H1 (cell line): ENCODE results near the gene ARHGAP35. TPM values are rescaled to one million over a fixed set of nuclear protein-coding genes. Genes with fewer than 3 reads are reported as not detected.

ENCODE experiments used
- CTCF ChIA-PET: fragments of 300-600 bp; sonication (Branson Sonifier 250); formaldehyde crosslinking; loops from one replicate; lab custom pipeline; 2021; ENCODE audit not compliant: partially characterized antibody; lab: Charles Lee
- POLR2A ChIA-PET: fragments of 300-600 bp; sonication (Branson Sonifier 250); formaldehyde crosslinking; loops from one replicate; lab custom pipeline; 2021; ENCODE audit warnings: inconsistent platforms; ENCODE audit not compliant: partially characterized antibody; lab: Charles Lee
- DNase-seq, 2 experiments: peaks; one replicate each; pipeline versions ENCODE4 v3.0.0 to v3.0.0-alpha.2; 2010 to 2022; ENCODE audit warnings: low spot score in 2 of 2, low read depth in 1 of 2, mixed read lengths in 1 of 2
- FAIRE-seq: peaks from 2 replicates; lab custom pipeline; 2011; peaks lifted over from hg19 to GRCh38; lab: Jason Lieb, UNC
- H2AFZ ChIP-seq: 2 replicates; pipeline ENCODE4 v1.8.1; 2012; ENCODE audit warnings: low read length, inconsistent platforms
- H2AK5ac ChIP-seq: 2 replicates; pipeline ENCODE4 v1.6.1; 2013; ENCODE audit warnings: low read depth, low read length
- H2BK120ac ChIP-seq: replicated peaks from 2 replicates; pipeline ENCODE3; 2013; ENCODE audit warnings: low read depth, low read length, inconsistent platforms
- H2BK12ac ChIP-seq: 2 replicates; pipeline ENCODE4 v1.6.1; 2013; ENCODE audit warnings: low read depth, low read length
- H2BK15ac ChIP-seq: 2 replicates; pipeline ENCODE4 v1.6.1; 2013; ENCODE audit warnings: low read length
- H2BK20ac ChIP-seq: 2 replicates; pipeline ENCODE4 v1.6.1; 2013; ENCODE audit warnings: low read length
- H2BK5ac ChIP-seq: 2 replicates; pipeline ENCODE4 v1.6.1; 2013; ENCODE audit warnings: low read depth, low read length
- H3K14ac ChIP-seq: 2 replicates; pipeline ENCODE4 v1.6.1; 2013; ENCODE audit warnings: inconsistent platforms; ENCODE audit not compliant: insufficient read length
- H3K18ac ChIP-seq: 2 replicates; pipeline ENCODE4 v1.6.1; 2013; ENCODE audit warnings: low read length; ENCODE audit errors: extremely low read depth
- H3K23ac ChIP-seq: 2 replicates; pipeline ENCODE4 v1.6.1; 2013; ENCODE audit warnings: inconsistent platforms; ENCODE audit not compliant: insufficient read length
- H3K23me2 ChIP-seq: 2 replicates; pipeline ENCODE4 v1.6.1; 2013; ENCODE audit warnings: low read depth, low read length
- H3K27ac ChIP-seq: 2 replicates; pipeline ENCODE4 v1.6.1; 2011; ENCODE audit warnings: low read depth, low read length, inconsistent platforms
- H3K27me3 ChIP-seq, 4 experiments: replicated peaks in 1 of 4; 1 replicate in 1 of 4; 2 replicates in 3 of 4; pipeline versions ENCODE4 v1.6.1 to v1.8.1; 2011 to 2013; ENCODE audit warnings: low read length in 3 of 4, mild to moderate bottlenecking in 3 of 4, inconsistent platforms in 2 of 4, mixed read lengths in 2 of 4, moderate library complexity in 1 of 4; ENCODE audit not compliant: control insufficient read depth in 3 of 4, insufficient read depth in 3 of 4; ENCODE audit errors: extremely low read depth in 1 of 4
- H3K36me3 ChIP-seq, 4 experiments: 2 replicates each; pipeline versions ENCODE4 v1.6.1 to v1.8.1; 2011 to 2013; ENCODE audit warnings: mild to moderate bottlenecking in 4 of 4, low read length in 3 of 4, moderate library complexity in 2 of 4, control low read depth in 1 of 4, inconsistent platforms in 1 of 4; ENCODE audit not compliant: insufficient read depth in 4 of 4, control insufficient read depth in 2 of 4
- H3K4ac ChIP-seq: replicated peaks from 2 replicates; pipeline ENCODE3; 2013; ENCODE audit warnings: low read length, low read depth, mixed read lengths, inconsistent platforms; ENCODE audit not compliant: insufficient read length
- H3K4me1 ChIP-seq, 4 experiments: replicated peaks in 1 of 4; 1 replicate in 1 of 4; 2 replicates in 3 of 4; pipeline versions ENCODE4 v1.6.1 to v1.8.1; 2011 to 2013; ENCODE audit warnings: low read length in 3 of 4, inconsistent platforms in 2 of 4, mixed read lengths in 1 of 4; ENCODE audit not compliant: insufficient read depth in 4 of 4, control insufficient read depth in 3 of 4
- H3K4me2 ChIP-seq, 2 experiments: 2 replicates each; pipeline versions ENCODE4 v1.6.1 to v1.8.1; 2011 to 2013; ENCODE audit warnings: low read depth in 2 of 2, low read length in 2 of 2, control low read depth in 1 of 2, inconsistent platforms in 1 of 2, mild to moderate bottlenecking in 1 of 2; ENCODE audit not compliant: insufficient read depth in 1 of 2
- H3K4me3 ChIP-seq, 4 experiments: fragments of 200-600, 300-600 bp in 1 of 4; sonication (generic), shearing (Covaris generic), sonication (Bioruptor Twin) in 1 of 4; 2 replicates each; pipeline versions ENCODE4 v1.5.1 to v1.8.1; 2011 to 2016; ENCODE audit warnings: low read length in 4 of 4, low read depth in 3 of 4, control low read depth in 2 of 4, inconsistent platforms in 2 of 4, mild to moderate bottlenecking in 2 of 4, mixed read lengths in 1 of 4, moderate library complexity in 1 of 4; ENCODE audit not compliant: insufficient read depth in 2 of 4; ENCODE audit errors: extremely low read depth in 1 of 4
- H3K56ac ChIP-seq: replicated peaks from 2 replicates; pipeline ENCODE3; 2013; ENCODE audit warnings: low read depth, mild to moderate bottlenecking, mixed read lengths, low read length, inconsistent platforms; ENCODE audit not compliant: insufficient read length
- H3K79me1 ChIP-seq: 2 replicates; pipeline ENCODE4 v1.6.1; 2013; ENCODE audit warnings: low read depth, low read length, control low read depth
- H3K79me2 ChIP-seq, 2 experiments: 2 replicates each; pipeline versions ENCODE4 v1.6.1 to v1.8.1; 2012 to 2013; ENCODE audit warnings: low read length in 2 of 2, mild to moderate bottlenecking in 2 of 2, inconsistent platforms in 1 of 2; ENCODE audit not compliant: insufficient read depth in 2 of 2, control insufficient read depth in 1 of 2
- H3K9ac ChIP-seq, 4 experiments: replicated peaks in 1 of 4; 1 replicate in 1 of 4; 2 replicates in 3 of 4; pipeline versions ENCODE4 v1.6.1 to v1.8.1; 2011 to 2013; ENCODE audit warnings: low read depth in 3 of 4, low read length in 3 of 4, control low read depth in 2 of 4, mild to moderate bottlenecking in 2 of 4, moderate library complexity in 2 of 4, inconsistent platforms in 1 of 4; ENCODE audit errors: extremely low read depth in 1 of 4
- H3K9me3 ChIP-seq, 2 experiments: 2 replicates each; pipeline versions ENCODE4 v1.6.1 to v1.8.1; 2012 to 2013; ENCODE audit warnings: mild to moderate bottlenecking in 2 of 2, moderate library complexity in 2 of 2, control low read depth in 1 of 2, inconsistent platforms in 1 of 2, low read depth in 1 of 2, low read length in 1 of 2, mixed read lengths in 1 of 2; ENCODE audit not compliant: insufficient read depth in 2 of 2
- H4K20me1 ChIP-seq, 2 experiments: replicated peaks in 1 of 2; 2 replicates each; pipeline versions ENCODE3 to v1.8.1; 2011 to 2013; ENCODE audit warnings: inconsistent platforms in 2 of 2, low read length in 2 of 2, mild to moderate bottlenecking in 1 of 2; ENCODE audit not compliant: insufficient read depth in 2 of 2, control insufficient read depth in 1 of 2
- H4K5ac ChIP-seq: 2 replicates; pipeline ENCODE4 v1.6.1; 2013; ENCODE audit warnings: low read length, low read depth, mixed read lengths, inconsistent platforms; ENCODE audit not compliant: insufficient read length
- H4K8ac ChIP-seq: 2 replicates; pipeline ENCODE4 v1.8.0; 2013; ENCODE audit warnings: mild to moderate bottlenecking, moderate library complexity, low read length, inconsistent platforms; ENCODE audit not compliant: insufficient read depth; ENCODE audit errors: extremely low read depth
- H4K91ac ChIP-seq: replicated peaks from 2 replicates; pipeline ENCODE3; 2013; ENCODE audit warnings: low read length, mixed read lengths, inconsistent platforms; ENCODE audit not compliant: insufficient read length
- CBX8 ChIP-seq: fragments of 300-800, 300-1000 bp; sonication (generic); IDR thresholded peaks from 2 replicates; pipeline ENCODE4 v1.7.1; 2016; ENCODE audit warnings: low read depth, low read length, borderline replicate concordance
- EP300 ChIP-seq, 2 experiments: IDR thresholded peaks; 1 replicate in 1 of 2; 2 replicates in 1 of 2; pipeline ENCODE4 v1.6.1; 2011 to 2012; ENCODE audit warnings: low read depth in 2 of 2, low read length in 2 of 2, mild to moderate bottlenecking in 2 of 2, borderline replicate concordance in 1 of 2, inconsistent platforms in 1 of 2, moderate library complexity in 1 of 2
- GABPA ChIP-seq: IDR thresholded peaks from 2 replicates; pipeline ENCODE4 v1.6.1; 2011; ENCODE audit warnings: mild to moderate bottlenecking, low read length, moderate library complexity, borderline replicate concordance; ENCODE audit not compliant: insufficient read depth
- PHF8 ChIP-seq: fragments of 200-600 bp; sonication (generic); conservative IDR thresholded peaks from 2 replicates; pipeline ENCODE4 v1.7.1; 2012; ENCODE audit warnings: low read depth, mild to moderate bottlenecking, inconsistent platforms, low read length, moderate library complexity
- POU5F1 ChIP-seq: IDR thresholded peaks from 2 replicates; pipeline ENCODE4 v1.6.1; 2011; ENCODE audit warnings: low read depth, mild to moderate bottlenecking, low read length, moderate library complexity
- RAD21 ChIP-seq, 2 experiments: IDR thresholded peaks in 1 of 2; conservative IDR thresholded peaks in 1 of 2; 2 replicates each; pipeline ENCODE4 v1.6.1; 2011; ENCODE audit warnings: low read depth in 2 of 2, low read length in 2 of 2, improper control_type of control experiment in 1 of 2, inconsistent platforms in 1 of 2, mild to moderate bottlenecking in 1 of 2, moderate library complexity in 1 of 2
- RXRA ChIP-seq: IDR thresholded peaks from 2 replicates; pipeline ENCODE4 v1.6.1; 2011; ENCODE audit warnings: low read depth, mild to moderate bottlenecking, low read length, moderate library complexity; ENCODE audit not compliant: insufficient read depth
- TAF7 ChIP-seq: optimal IDR thresholded peaks from 2 replicates; pipeline ENCODE3; 2011; ENCODE audit warnings: low read depth, mild to moderate bottlenecking, inconsistent platforms, low read length, moderate library complexity, borderline replicate concordance
- whole genome bisulfite sequencing, 2 experiments: shearing (Covaris generic) in 1 of 2; methylation state at CpG; one replicate each; pipeline versions ENCODE4 v1.1.6 to v1.1.7; 2013 to 2015; ENCODE audit warnings: low lambda C conversion rate in 2 of 2, mixed read lengths in 2 of 2, inconsistent platforms in 1 of 2, low coverage in 1 of 2, missing lambda C conversion rate in 1 of 2; ENCODE audit not compliant: insufficient replicate concordance in 2 of 2, insufficient coverage in 1 of 2, insufficient read length in 1 of 2; ENCODE audit errors: extremely low coverage in 1 of 2, missing lambda C conversion rate in 1 of 2; 5-methylcytosine and 5-hydroxymethylcytosine counted together
- polyA plus RNA-seq, 7 experiments: library from polyadenylated mRNA; depleted of rRNA in 3 of 7; stranded (reverse) in 5 of 7; unstranded in 2 of 7; fragments of >200 nt in 5 of 7; fragments of 200-250 nt in 2 of 7; gene quantifications; 1 replicate in 5 of 7; 2 replicates in 1 of 7; 4 replicates in 1 of 7; pipeline versions ENCODE4 v1.2.1 to v1.2.3, GENCODE V29; 2011 to 2013; ENCODE audit warnings: missing spikeins in 2 of 7, mixed read lengths in 2 of 7
- total RNA-seq: library from RNA; stranded (reverse); fragmentation: NEBNext Ultra II Directional; extraction: Animal tissue kit (Norgen Biotek cat#: 25700); gene quantifications from 2 replicates; pipeline ENCODE4 v1.2.1, GENCODE V29; 2021
- TF ChIP-seq, protein P1 (sequence below), 3 experiments: IDR thresholded peaks; 1 replicate in 2 of 3; 2 replicates in 1 of 3; pipeline versions ENCODE4 v1.5.1 to v1.6.1; 2011; ENCODE audit warnings: low read length in 3 of 3, mild to moderate bottlenecking in 3 of 3, inconsistent platforms in 2 of 3, low read depth in 1 of 3, moderate library complexity in 1 of 3; ENCODE audit not compliant: insufficient read depth in 1 of 3; ENCODE audit errors: control extremely low read depth in 1 of 3

The ARHGAP35 gene
- total and polyA plus RNA-seq, 2 of the 8 experiments (the other 6 are each of a cell fraction or from before 2014, with no cell fraction given): 29.7 to 64.5 TPM

- POLR2A ChIA-PET: interaction anchor here (0.6 to 5.0 kb wide), 5 partner anchors 9 to 352 kb away, joined by 3 to 67 read pairs (median 4); partner anchors contain the start of gene SLC1A5
- Histone ChIP-seq H3K56ac (no peak overlapping the region), H2BK12ac (no peak overlapping the region), H2BK5ac (no peak overlapping the region), H4K20me1 (peaks cover 0 to 9% of the 10 kb centered on the region in 2 experiments), H3K79me1 (peaks cover 8% of the 10 kb centered on the region; the same call in 1 of the 2 replicates), H3K23ac (no peak overlapping the region), H2BK120ac (no peak overlapping the region), H3K36me3 (peaks cover 7 to 31% (median 18%) of the 10 kb centered on the region in 4 experiments), H2BK15ac (no peak overlapping the region), H3K4ac (no peak overlapping the region), H4K5ac (no peak overlapping the region), H3K14ac (no peak overlapping the region)
- FAIRE-seq: no peak
- no peak for DNase-seq
- TF ChIP-seq CBX8: no peak
- no peak for TF ChIP-seq TAF7
- TF ChIP-seq POU5F1: no peak
- TF ChIP-seq EP300 (IDR thresholded peaks at IDR 0.05; ENCODE audit: borderline replicate concordance in 1 of 2, low read depth in 2 of 2, low read length in 2 of 2): no peak
- TF ChIP-seq, protein P1, sequence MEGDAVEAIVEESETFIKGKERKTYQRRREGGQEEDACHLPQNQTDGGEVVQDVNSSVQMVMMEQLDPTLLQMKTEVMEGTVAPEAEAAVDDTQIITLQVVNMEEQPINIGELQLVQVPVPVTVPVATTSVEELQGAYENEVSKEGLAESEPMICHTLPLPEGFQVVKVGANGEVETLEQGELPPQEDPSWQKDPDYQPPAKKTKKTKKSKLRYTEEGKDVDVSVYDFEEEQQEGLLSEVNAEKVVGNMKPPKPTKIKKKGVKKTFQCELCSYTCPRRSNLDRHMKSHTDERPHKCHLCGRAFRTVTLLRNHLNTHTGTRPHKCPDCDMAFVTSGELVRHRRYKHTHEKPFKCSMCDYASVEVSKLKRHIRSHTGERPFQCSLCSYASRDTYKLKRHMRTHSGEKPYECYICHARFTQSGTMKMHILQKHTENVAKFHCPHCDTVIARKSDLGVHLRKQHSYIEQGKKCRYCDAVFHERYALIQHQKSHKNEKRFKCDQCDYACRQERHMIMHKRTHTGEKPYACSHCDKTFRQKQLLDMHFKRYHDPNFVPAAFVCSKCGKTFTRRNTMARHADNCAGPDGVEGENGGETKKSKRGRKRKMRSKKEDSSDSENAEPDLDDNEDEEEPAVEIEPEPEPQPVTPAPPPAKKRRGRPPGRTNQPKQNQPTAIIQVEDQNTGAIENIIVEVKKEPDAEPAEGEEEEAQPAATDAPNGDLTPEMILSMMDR (IDR thresholded peaks at IDR 0.05; ENCODE audit: control extremely low read depth in 1 of 3, insufficient read depth in 1 of 3, low read depth in 1 of 3, low read length in 3 of 3): no peak
- TF ChIP-seq PHF8: no peak
- no peak for TF ChIP-seq GABPA
- TF ChIP-seq RAD21 (IDR thresholded peaks at IDR 0.05 in 1 of 2, conservative IDR thresholded peaks at IDR 0.05 in 1 of 2; ENCODE audit: low read depth in 2 of 2, low read length in 2 of 2): no peak
- TF ChIP-seq RXRA: no peak
- TF ChIP-seq, all 59 proteins: peak for 0
- H3K27me3 ChIP-seq: no peaks in the 10 kb centered on the region
- CTCF ChIA-PET: interaction anchor here (0.6 to 1.7 kb wide), 5 partner anchors 13 to 150 kb away, joined by 3 to 6 read pairs (median 5); no protein-coding TSS in a partner anchor
- H4K8ac ChIP-seq: no peak overlapping the region
- no peak overlapping the region for H3K4me2 ChIP-seq
- H2AFZ ChIP-seq: no peak overlapping the region
- no peak overlapping the region for H3K18ac ChIP-seq
- H3K9ac ChIP-seq: no peak overlapping the region
- H4K91ac ChIP-seq: no peak overlapping the region
- H2AK5ac ChIP-seq: no peak overlapping the region
- H3K4me3 ChIP-seq: no peak overlapping the region
- H3K9me3 ChIP-seq: no peaks in the 10 kb centered on the region
- no peak overlapping the region for H2BK20ac ChIP-seq
- H3K79me2 ChIP-seq: peaks cover 0 to 4% of the 10 kb centered on the region in 2 experiments; a peak in 1 of 4 replicates
- H3K23me2 ChIP-seq: no peaks in the 10 kb centered on the region
- H3K4me1 ChIP-seq: no peaks in the 10 kb centered on the region
- H3K27ac ChIP-seq: no peak overlapping the region
- WGBS, 2 experiments: 89% methylated on average over 11 of the region's 11 CpGs; no CpG with 5 or more reads in 1 of the 2 experiments
Measured at GRCh38 chr19:46842791-46843190, 18.0 kb upstream of the ARHGAP35 start.
